ENCODE data around the gene ANO2.

ANO2 gene

GRCh38 chr12:5921027-5921909 is 23.8 kb downstream of the ANO2 start:
- DNase-seq (ENCODE audit: low read depth, low spot score) = no peak

GRCh38 chr12:5916785-5917290 is 28.2 kb downstream of the ANO2 start:
- DNase-seq (ENCODE audit: low read depth, low spot score) = no peak

- no peak for DNase-seq (ENCODE audit: low read depth, low spot score)
Measured at GRCh38 chr12:5915511-5915910, 29.5 kb downstream of the ANO2 start.

- no peak for DNase-seq (ENCODE audit: low read depth, low spot score)
Measured at GRCh38 chr12:5914387-5915149, 30.5 kb downstream of the ANO2 start.

GRCh38 chr12:5913387-5913786 is 31.7 kb downstream of the ANO2 start:
- no peak for DNase-seq (ENCODE audit: low read depth, low spot score)

- no peak for DNase-seq (ENCODE audit: low read depth, low spot score)
Measured at GRCh38 chr12:5912437-5913334, 32.4 kb downstream of the ANO2 start.

GRCh38 chr12:5912011-5912410 is 33.0 kb downstream of the ANO2 start:
- no peak for DNase-seq (ENCODE audit: low read depth, low spot score)

- no peak for DNase-seq (ENCODE audit: low read depth, low spot score)
Measured at GRCh38 chr12:5910790-5911548, 34.1 kb downstream of the ANO2 start.

GRCh38 chr12:5909560-5909959 is 35.5 kb downstream of the ANO2 start:
- no peak for DNase-seq (ENCODE audit: low read depth, low spot score)

GRCh38 chr12:5908251-5908650 is 36.8 kb downstream of the ANO2 start:
- DNase-seq (ENCODE audit: low read depth, low spot score) = no peak

- DNase-seq (ENCODE audit: low read depth, low spot score) = no peak
Measured at GRCh38 chr12:5907807-5908206, 37.3 kb downstream of the ANO2 start.

GRCh38 chr12:5905757-5906156 is 39.3 kb downstream of the ANO2 start:
- no peak for DNase-seq (ENCODE audit: low read depth, low spot score)

GRCh38 chr12:5904969-5905368 is 40.1 kb downstream of the ANO2 start:
- DNase-seq (ENCODE audit: low read depth, low spot score) = no peak

- DNase-seq (ENCODE audit: low read depth, low spot score) = no peak
Measured at GRCh38 chr12:5904441-5904840, 40.6 kb downstream of the ANO2 start.

GRCh38 chr12:5902736-5903135 is 42.3 kb downstream of the ANO2 start:
- no peak for DNase-seq (ENCODE audit: low read depth, low spot score)

GRCh38 chr12:5901416-5901815 is 43.6 kb downstream of the ANO2 start:
- no peak for DNase-seq (ENCODE audit: low read depth, low spot score)

GRCh38 chr12:5900533-5901205 is 44.4 kb downstream of the ANO2 start:
- no peak for DNase-seq (ENCODE audit: low read depth, low spot score)

- no peak for DNase-seq (ENCODE audit: low read depth, low spot score)
Measured at GRCh38 chr12:5900076-5900475, 45.0 kb downstream of the ANO2 start.

GRCh38 chr12:5899675-5900074 is 45.4 kb downstream of the ANO2 start:
- no peak for DNase-seq (ENCODE audit: low read depth, low spot score)

GRCh38 chr12:5898874-5899273 is 46.2 kb downstream of the ANO2 start:
- DNase-seq (ENCODE audit: low read depth, low spot score) = no peak

Data from smooth muscle cell of the brain vasculature (primary cell).